ENCODE data around the gene KDSR. TPM values are rescaled to one million over a fixed set of nuclear protein-coding genes. Genes with fewer than 3 reads are reported as not detected.
A peak's percentile ranks its signal among the peaks of the same experiment; 100 is the strongest.

The KDSR gene
- total and polyA plus RNA-seq, 2 of the 13 experiments (the other 11 are each of a cell fraction or from before 2014, with no cell fraction given), result 10.4 to 20.9 TPM

DNA sequence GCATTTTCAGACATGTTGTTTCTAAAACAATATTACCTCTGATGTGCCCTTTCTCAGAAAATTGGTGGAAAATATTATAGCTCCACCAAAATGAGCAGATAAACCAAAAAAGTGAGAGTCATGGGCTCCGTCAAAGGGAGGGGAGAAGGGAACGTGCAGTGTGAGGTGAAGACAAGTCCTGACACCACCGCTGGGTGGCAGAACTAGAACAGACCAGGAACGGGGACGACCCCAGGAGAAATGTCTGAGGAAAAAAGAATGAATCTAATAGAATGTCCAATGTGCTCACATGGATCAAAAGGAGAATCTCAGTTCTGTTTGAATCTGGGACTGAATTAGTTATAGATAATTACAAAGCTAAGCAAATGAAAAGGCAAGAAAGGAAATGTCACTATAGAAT is 24.8 kb downstream of the KDSR start:
- in situ Hi-C loops (cut with HindIII; ENCODE audit: extremely low pct_ligation_motif_present, low pct_unique_long_range_greater_than_20kb) (loop anchor here (10.0 kb wide), 1 partner anchor 93 kb away; no protein-coding TSS in a partner anchor), intact Hi-C loops (cut with micrococcal nuclease; ENCODE audit: unreplicated experiment) (loop anchor here (1.0 kb wide), 1 partner anchor 97 kb away; no protein-coding TSS in a partner anchor)
- DNase-seq (ENCODE audit: low spot score) (no peak), ATAC-seq (peak; percentile 86), FAIRE-seq (no peak)
- Histone ChIP-seq H3K4me3 (replicated peaks in 1 of 3; ENCODE audit: insufficient read depth in 1 of 3, low read depth in 2 of 3, low read length in 3 of 3) (no peak overlapping the region), H3K9me3 (ENCODE audit: low read length) (no peaks in the 10 kb centered on the region), H3K9ac (ENCODE audit: insufficient read depth, low read depth, low read length) (no peak overlapping the region), H4K20me1 (ENCODE audit: insufficient read depth, low read length) (no peaks in the 10 kb centered on the region), H3K36me3 (replicated peaks in 1 of 2; ENCODE audit: control insufficient read depth in 1 of 2, insufficient read depth in 2 of 2, low read length in 2 of 2) (peaks cover 28 to 87% of the 10 kb centered on the region in 2 experiments), H3K4me2 (ENCODE audit: low read depth, low read length) (no peak overlapping the region), H3K27me3 (ENCODE audit: control insufficient read depth in 1 of 2, insufficient read depth in 2 of 2, low read length in 2 of 2) (no peaks in the 10 kb centered on the region), H3K79me2 (ENCODE audit: insufficient read depth, low read length) (no peaks in the 10 kb centered on the region), H2AFZ (ENCODE audit: low read length) (no peak overlapping the region), H3K4me1 (ENCODE audit: insufficient read depth, low read length) (peaks cover 19% of the 10 kb centered on the region), H3K27ac (ENCODE audit: extremely low read length, insufficient read depth, low read length) (no peak overlapping the region)
- no TSS peak for BruUV-seq (replicated peaks)
- POLR2A ChIA-PET, result no interaction called here
- CTCF ChIA-PET (ENCODE audit: low intra/inter-chr PET ratio, low total read pairs), result interaction anchor here (0.8 kb wide), 1 partner anchor 97 kb away, joined by 3 read pairs; no protein-coding TSS in a partner anchor
- 61% methylated on average over 5 of the region's 5 CpGs for WGBS (ENCODE audit: low lambda C conversion rate)
- TF ChIP-seq SMC3 (IDR thresholded peaks at IDR 0.05; ENCODE audit: low read length) (peak; percentile 39; the same call in 1 of the 2 replicates), ZNF30 (CRISPR knock-in tag; IDR thresholded peaks at IDR 0.05) (no peak), ZNF281 (CRISPR knock-in tag; IDR thresholded peaks at IDR 0.05; ENCODE audit: borderline replicate concordance) (no peak), RAD21 (CRISPR knock-in tag; IDR thresholded peaks at IDR 0.05) (0 out of 2 replicates have a peak, but pooled peaks have one; percentile 24), STAG1 (CRISPR knock-in tag; IDR thresholded peaks at IDR 0.05) (peak; percentile 55), EHMT2 (IDR thresholded peaks at IDR 0.05; ENCODE audit: borderline replicate concordance, low read depth, low read length) (no peak), JARID2 (CRISPR knock-in tag; IDR thresholded peaks at IDR 0.05; ENCODE audit: insufficient replicate concordance) (no peak)
- TF ChIP-seq, protein P1, sequence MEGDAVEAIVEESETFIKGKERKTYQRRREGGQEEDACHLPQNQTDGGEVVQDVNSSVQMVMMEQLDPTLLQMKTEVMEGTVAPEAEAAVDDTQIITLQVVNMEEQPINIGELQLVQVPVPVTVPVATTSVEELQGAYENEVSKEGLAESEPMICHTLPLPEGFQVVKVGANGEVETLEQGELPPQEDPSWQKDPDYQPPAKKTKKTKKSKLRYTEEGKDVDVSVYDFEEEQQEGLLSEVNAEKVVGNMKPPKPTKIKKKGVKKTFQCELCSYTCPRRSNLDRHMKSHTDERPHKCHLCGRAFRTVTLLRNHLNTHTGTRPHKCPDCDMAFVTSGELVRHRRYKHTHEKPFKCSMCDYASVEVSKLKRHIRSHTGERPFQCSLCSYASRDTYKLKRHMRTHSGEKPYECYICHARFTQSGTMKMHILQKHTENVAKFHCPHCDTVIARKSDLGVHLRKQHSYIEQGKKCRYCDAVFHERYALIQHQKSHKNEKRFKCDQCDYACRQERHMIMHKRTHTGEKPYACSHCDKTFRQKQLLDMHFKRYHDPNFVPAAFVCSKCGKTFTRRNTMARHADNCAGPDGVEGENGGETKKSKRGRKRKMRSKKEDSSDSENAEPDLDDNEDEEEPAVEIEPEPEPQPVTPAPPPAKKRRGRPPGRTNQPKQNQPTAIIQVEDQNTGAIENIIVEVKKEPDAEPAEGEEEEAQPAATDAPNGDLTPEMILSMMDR (CRISPR knock-in tag; IDR thresholded peaks at IDR 0.05), result peak; percentile 55

All from HepG2 (cell line).